H7 (cell line): ENCODE measurements around the gene CIPC. TPM values are rescaled to one million over a fixed set of nuclear protein-coding genes. Genes with fewer than 3 reads are reported as not detected.

ENCODE experiments used
- DNase-seq: peaks from one replicate; pipeline ENCODE4 v3.0.0; 2012
- H3K27me3 ChIP-seq: 2 replicates; pipeline ENCODE4 v1.6.0; 2011; ENCODE audit warnings: mild to moderate bottlenecking, low read length; ENCODE audit not compliant: control insufficient read depth, insufficient read depth
- H3K36me3 ChIP-seq: replicated peaks from 2 replicates; pipeline ENCODE4 v1.5.1; 2011; ENCODE audit warnings: low read length; ENCODE audit not compliant: control insufficient read depth, insufficient read depth
- H3K4me3 ChIP-seq: 2 replicates; pipeline ENCODE4 v1.5.1; 2011; ENCODE audit warnings: low read depth, mild to moderate bottlenecking, control low read depth, low read length, moderate library complexity; ENCODE audit not compliant: insufficient read depth
- total RNA-seq: library from RNA; depleted of rRNA; stranded (reverse); fragments of >200 nt; shearing (Covaris generic); gene quantifications from 2 replicates; pipeline ENCODE4 v1.2.3, GENCODE V29; 2014

Gene CIPC
- total RNA-seq, 1 experiment from 2014 or later: 22.3 TPM

- no peaks in the 10 kb centered on the region for H3K27me3 ChIP-seq
- H3K4me3 ChIP-seq: no peak overlapping the region
- no peaks in the 10 kb centered on the region for H3K36me3 ChIP-seq
- no peak for DNase-seq
Observed at GRCh38 chr14:77064521-77065178, 33.4 kb upstream of the CIPC start.

DNA sequence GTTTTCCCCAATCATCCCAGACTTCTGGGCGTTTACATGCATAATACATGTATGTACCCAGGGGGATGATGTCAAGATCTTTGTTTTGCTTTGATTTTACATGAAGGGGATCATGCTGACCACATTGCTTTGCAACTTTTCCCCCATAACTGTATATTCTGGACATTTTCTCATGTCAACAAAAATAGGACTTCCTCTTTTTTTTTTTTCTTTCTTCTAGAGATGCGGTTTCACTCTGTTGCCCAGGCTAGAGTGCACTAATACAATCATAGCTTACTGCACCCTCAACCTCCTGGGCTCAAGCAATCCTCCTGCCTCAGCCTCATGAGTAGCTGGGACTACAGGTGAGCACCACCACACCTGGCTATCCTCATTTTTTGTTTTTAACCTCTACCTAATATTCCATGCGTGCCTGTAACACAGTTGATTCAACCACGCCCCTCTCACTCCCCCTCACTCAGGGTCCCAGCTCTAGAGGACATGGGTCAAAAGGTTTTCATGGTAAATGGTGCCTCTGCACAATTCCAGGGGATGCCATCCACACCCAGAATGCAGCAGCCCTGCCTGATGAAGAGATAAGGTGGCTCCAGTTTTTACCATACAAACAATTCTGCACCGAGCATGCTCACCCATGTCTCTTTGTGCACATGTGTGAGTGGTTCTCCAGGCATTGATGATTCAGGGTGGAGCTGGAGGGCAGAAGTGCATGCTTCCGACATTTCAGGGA lies 32.0 kb upstream of the CIPC start:
- no peak overlapping the region for H3K4me3 ChIP-seq
- H3K36me3 ChIP-seq: no peaks in the 10 kb centered on the region
- H3K27me3 ChIP-seq: no peaks in the 10 kb centered on the region
- DNase-seq: no peak

DNA sequence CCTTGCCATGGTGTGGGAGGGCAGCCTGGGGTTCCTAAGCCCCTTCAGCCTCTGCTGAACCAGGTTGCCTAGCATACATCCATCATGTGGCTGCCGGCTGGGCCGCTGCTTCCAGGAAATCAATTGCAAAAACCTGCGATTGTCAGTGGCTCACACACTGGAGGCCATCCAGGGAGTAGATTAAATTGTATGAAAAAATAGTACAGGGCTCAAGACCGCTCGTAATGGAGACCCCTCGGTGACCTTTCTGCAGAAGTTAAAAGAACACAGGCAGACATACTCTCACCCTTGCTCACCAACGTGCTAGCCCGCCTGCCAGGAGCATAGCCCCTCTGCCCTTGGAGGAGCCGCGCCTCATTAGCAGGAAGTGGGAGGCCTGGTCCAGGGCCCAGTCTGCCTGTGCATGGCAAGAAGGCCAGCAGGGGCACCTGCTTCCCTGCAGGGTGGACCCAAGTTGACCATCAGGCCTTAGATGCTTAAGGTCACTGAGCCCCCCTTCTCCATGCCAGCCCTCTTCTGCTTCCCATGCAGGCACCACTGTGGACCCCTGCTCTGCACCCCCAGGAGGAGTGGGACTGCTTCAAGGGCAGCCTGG lies 31.4 kb upstream of the CIPC start:
- Histone ChIP-seq H3K36me3 (no peaks in the 10 kb centered on the region), H3K27me3 (no peaks in the 10 kb centered on the region), H3K4me3 (no peak overlapping the region)
- DNase-seq: no peak

- no peak overlapping the region for H3K4me3 ChIP-seq
- no peaks in the 10 kb centered on the region for H3K27me3 ChIP-seq
- H3K36me3 ChIP-seq: no peaks in the 10 kb centered on the region
- DNase-seq: peak; percentile 92
Observed at GRCh38 chr14:77067632-77068516, 30.2 kb upstream of the CIPC start.

GRCh38 chr14:77068517-77069200 lies 29.4 kb upstream of the CIPC start:
- H3K4me3 ChIP-seq: no peak overlapping the region
- H3K27me3 ChIP-seq: no peaks in the 10 kb centered on the region
- DNase-seq: no peak
- H3K36me3 ChIP-seq: no peaks in the 10 kb centered on the region

- H3K4me3 ChIP-seq: no peak overlapping the region
- DNase-seq: no peak
Observed at GRCh38 chr14:77069551-77069950, 28.5 kb upstream of the CIPC start.

DNA sequence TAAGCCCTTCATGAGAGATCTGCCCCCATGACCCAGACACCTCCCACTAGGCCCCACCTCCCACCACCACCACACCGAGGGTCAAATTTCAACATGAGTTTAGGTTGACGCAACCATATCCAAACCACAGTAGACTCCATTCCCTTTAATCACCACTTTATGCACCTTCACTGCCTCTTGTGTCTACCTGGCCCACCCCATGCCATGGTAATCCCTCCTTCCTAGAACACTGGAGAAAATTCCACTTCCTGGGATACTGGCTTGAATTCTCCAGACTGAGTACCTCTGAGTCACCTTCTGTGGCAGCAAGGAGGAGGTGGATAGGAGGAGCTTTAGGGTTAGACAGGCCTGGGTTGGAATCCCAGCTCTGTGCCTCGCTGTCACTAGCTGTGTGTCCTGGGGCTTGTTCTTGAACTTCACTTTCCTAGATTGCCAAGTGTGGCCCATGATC lies 26.1 kb upstream of the CIPC start:
- no peak overlapping the region for H3K4me3 ChIP-seq
- no peak for DNase-seq
- H3K27me3 ChIP-seq: no peaks in the 10 kb centered on the region
- no peaks in the 10 kb centered on the region for H3K36me3 ChIP-seq

More at GRCh38 chr14:77069551-77069950, 28.5 kb upstream of the CIPC start:
- Histone ChIP-seq H3K27me3 (no peaks in the 10 kb centered on the region), H3K36me3 (no peaks in the 10 kb centered on the region)

- DNase-seq: no peak
- H3K4me3 ChIP-seq: no peak overlapping the region
- H3K36me3 ChIP-seq: no peaks in the 10 kb centered on the region
- H3K27me3 ChIP-seq: no peaks in the 10 kb centered on the region
Observed at GRCh38 chr14:77074969-77075368, 23.1 kb upstream of the CIPC start.

- peak overlapping the region; percentile 10 for H3K4me3 ChIP-seq
- H3K27me3 ChIP-seq: no peaks in the 10 kb centered on the region
- DNase-seq: peak; percentile 60
- no peaks in the 10 kb centered on the region for H3K36me3 ChIP-seq
Observed at GRCh38 chr14:77076113-77076631, 21.9 kb upstream of the CIPC start.

DNA sequence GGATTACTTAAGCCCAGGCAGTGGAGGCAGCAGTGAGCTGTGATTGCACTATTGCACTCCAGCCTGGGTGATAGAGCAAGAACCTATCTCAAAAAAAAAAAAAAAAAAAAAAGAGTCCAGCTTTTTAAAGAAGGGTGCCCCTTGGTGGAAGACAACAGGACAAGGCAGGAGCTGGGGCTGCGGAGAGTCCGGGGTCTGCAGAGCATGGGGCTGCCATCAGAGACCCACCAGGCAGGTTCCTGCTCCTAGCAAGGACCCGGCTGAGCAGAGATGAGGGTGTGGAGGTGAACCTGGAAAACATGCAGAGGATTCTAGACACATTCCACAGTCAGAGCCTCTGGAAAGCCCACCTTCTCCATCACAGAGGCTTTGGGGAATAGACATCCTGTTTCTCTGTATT lies 21.0 kb upstream of the CIPC start:
- H3K36me3 ChIP-seq: no peaks in the 10 kb centered on the region
- H3K27me3 ChIP-seq: no peaks in the 10 kb centered on the region
- DNase-seq: no peak
- no peak overlapping the region for H3K4me3 ChIP-seq

GRCh38 chr14:77082356-77082755 lies 15.7 kb upstream of the CIPC start:
- H3K27me3 ChIP-seq: no peaks in the 10 kb centered on the region
- H3K36me3 ChIP-seq: no peaks in the 10 kb centered on the region
- no peak overlapping the region for H3K4me3 ChIP-seq
- DNase-seq: no peak

DNA sequence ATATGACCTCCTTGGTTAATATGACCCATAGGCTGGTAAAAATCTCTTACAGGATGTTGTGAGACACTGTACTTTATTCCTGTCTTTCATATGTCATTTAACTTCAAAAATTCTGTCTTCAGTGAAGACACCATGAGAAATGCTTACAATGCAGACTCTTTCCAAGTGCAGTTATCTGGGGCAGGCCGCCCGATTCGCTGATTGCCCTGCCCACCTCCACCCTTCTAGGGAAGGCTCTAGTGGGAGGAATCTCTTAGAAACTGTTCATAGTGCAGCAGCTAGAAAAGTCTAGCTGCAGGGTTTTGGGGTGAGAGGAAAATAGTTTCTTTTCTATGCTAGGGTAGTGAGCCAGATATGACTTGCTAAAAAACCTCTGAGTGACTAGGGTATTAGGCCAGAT lies 15.0 kb upstream of the CIPC start:
- no peak for DNase-seq
- H3K36me3 ChIP-seq: no peaks in the 10 kb centered on the region
- H3K27me3 ChIP-seq: no peaks in the 10 kb centered on the region
- H3K4me3 ChIP-seq: no peak overlapping the region

DNA sequence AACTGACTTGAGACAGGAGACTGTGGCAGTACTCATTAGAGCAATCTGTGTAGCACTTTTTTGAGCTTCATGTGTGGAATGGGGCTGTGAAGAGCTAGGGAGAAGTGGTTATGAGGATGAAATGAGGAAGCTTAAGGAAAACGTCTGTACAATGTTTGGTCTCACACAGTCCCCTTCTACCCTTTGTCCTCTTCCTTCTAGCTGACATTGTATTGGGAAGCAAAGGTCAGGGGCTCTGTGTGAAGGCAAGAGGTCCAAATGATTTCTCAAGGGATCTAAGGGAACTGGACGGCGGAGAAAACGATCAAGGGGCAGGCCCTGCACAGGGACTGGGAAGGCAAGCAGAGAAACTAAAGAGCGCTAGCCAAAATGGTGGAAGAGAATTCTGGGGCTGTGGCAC lies 13.1 kb upstream of the CIPC start:
- Histone ChIP-seq H3K27me3 (no peaks in the 10 kb centered on the region), H3K4me3 (no peak overlapping the region), H3K36me3 (no peaks in the 10 kb centered on the region)
- DNase-seq: no peak

DNA sequence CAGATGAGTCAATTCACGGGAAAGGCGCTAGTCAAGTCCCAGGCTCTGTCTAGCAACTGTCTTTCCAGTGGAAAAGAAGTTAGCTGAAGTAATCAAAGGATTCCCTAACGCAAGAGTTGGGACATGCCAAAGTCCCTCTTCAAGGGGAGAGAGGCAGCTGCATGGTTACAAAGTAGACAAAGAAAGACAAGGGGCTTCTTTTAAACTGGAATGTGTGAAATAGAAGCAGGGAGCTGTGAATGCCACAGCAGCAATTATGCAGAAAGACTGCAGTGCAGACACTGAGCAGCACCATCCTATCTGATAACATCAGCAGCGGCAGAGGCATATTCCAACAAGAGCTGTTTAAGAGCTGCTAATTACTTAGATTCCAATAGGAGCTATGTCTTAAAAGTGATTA lies 12.5 kb upstream of the CIPC start:
- no peak overlapping the region for H3K4me3 ChIP-seq
- DNase-seq: no peak
- no peaks in the 10 kb centered on the region for H3K36me3 ChIP-seq

More for the DNA sequence above, 12.5 kb upstream of the CIPC start:
- H3K27me3 ChIP-seq: no peaks in the 10 kb centered on the region
